Measurements from ENCODE around the gene SYCP2L. TPM values are rescaled to one million over a fixed set of nuclear protein-coding genes. Genes with fewer than 3 reads are reported as not detected.

The SYCP2L gene
- total and polyA plus RNA-seq, 2 of the 8 experiments (the other 6 are each of a cell fraction or from before 2014, with no cell fraction given): 1.7 to 4.2 TPM

GRCh38 chr6:10908228-10908627 lies 21.4 kb downstream of the SYCP2L start:
- WGBS, 2 experiments (ENCODE audit: extremely low coverage in 1 of 2, insufficient coverage in 1 of 2, insufficient read length in 1 of 2, insufficient replicate concordance in 2 of 2, low coverage in 1 of 2, low lambda C conversion rate in 2 of 2, missing lambda C conversion rate in 1 of 2): 88% methylated on average over 1 of the region's 1 CpG; no CpG with 5 or more reads in 1 of the 2 experiments
- H3K14ac ChIP-seq (ENCODE audit: insufficient read length): no peak overlapping the region
- CTCF ChIA-PET (ENCODE audit: partially characterized antibody): interaction anchor here (0.8 to 1.0 kb wide), 2 partner anchors 18 to 113 kb away, joined by 3 read pairs; no protein-coding TSS in a partner anchor
- H3K4me2 ChIP-seq (ENCODE audit: insufficient read depth in 1 of 2, low read depth in 2 of 2, low read length in 2 of 2): no peak overlapping the region
- no peak overlapping the region for H3K56ac ChIP-seq (replicated peaks; ENCODE audit: insufficient read length, low read depth, low read length)
- H2BK5ac ChIP-seq (ENCODE audit: low read depth, low read length): no peak overlapping the region
- H2BK15ac ChIP-seq (ENCODE audit: low read length): no peak overlapping the region
- H4K20me1 ChIP-seq (replicated peaks in 1 of 2; ENCODE audit: control insufficient read depth in 1 of 2, insufficient read depth in 2 of 2, low read length in 2 of 2): no peaks in the 10 kb centered on the region
- H2BK120ac ChIP-seq (replicated peaks; ENCODE audit: low read depth, low read length): no peak overlapping the region
- H4K5ac ChIP-seq (ENCODE audit: insufficient read length, low read depth, low read length): no peak overlapping the region
- FAIRE-seq: no peak
- no peak overlapping the region for H3K27ac ChIP-seq (ENCODE audit: low read depth, low read length)
- no peak overlapping the region for H4K91ac ChIP-seq (replicated peaks; ENCODE audit: insufficient read length, low read length)
- H3K27me3 ChIP-seq (replicated peaks in 1 of 4; ENCODE audit: control insufficient read depth in 3 of 4, extremely low read depth in 1 of 4, insufficient read depth in 3 of 4, low read length in 3 of 4): no peaks in the 10 kb centered on the region
- peaks cover 0 to 3% (median 0%) of the 10 kb centered on the region in 4 experiments; a peak in 1 of 8 replicates for H3K36me3 ChIP-seq (ENCODE audit: control insufficient read depth in 2 of 4, insufficient read depth in 4 of 4, low read length in 3 of 4)
- H3K18ac ChIP-seq (ENCODE audit: extremely low read depth, low read length): no peak overlapping the region
- H2AK5ac ChIP-seq (ENCODE audit: low read depth, low read length): no peak overlapping the region
- no peak overlapping the region for H4K8ac ChIP-seq (ENCODE audit: extremely low read depth, insufficient read depth, low read length)
- no peaks in the 10 kb centered on the region for H3K9me3 ChIP-seq (ENCODE audit: insufficient read depth in 2 of 2, low read depth in 1 of 2, low read length in 1 of 2)
- DNase-seq (ENCODE audit: low read depth in 1 of 2, low spot score in 2 of 2): no peak
- H3K4ac ChIP-seq (replicated peaks; ENCODE audit: insufficient read length, low read depth, low read length): no peak overlapping the region
- H3K23ac ChIP-seq (ENCODE audit: insufficient read length): no peak overlapping the region
- H2BK12ac ChIP-seq (ENCODE audit: low read depth, low read length): no peak overlapping the region
- H3K4me1 ChIP-seq (replicated peaks in 1 of 4; ENCODE audit: control insufficient read depth in 3 of 4, insufficient read depth in 4 of 4, low read length in 3 of 4): no peaks in the 10 kb centered on the region
- H3K79me2 ChIP-seq (ENCODE audit: control insufficient read depth in 1 of 2, insufficient read depth in 2 of 2, low read length in 2 of 2): no peaks in the 10 kb centered on the region
- no peak overlapping the region for H2BK20ac ChIP-seq (ENCODE audit: low read length)
- no peaks in the 10 kb centered on the region for H3K79me1 ChIP-seq (ENCODE audit: low read depth, low read length)
- H3K23me2 ChIP-seq (ENCODE audit: low read depth, low read length): no peaks in the 10 kb centered on the region
- no peak overlapping the region for H2AFZ ChIP-seq (ENCODE audit: low read length)
- no peak overlapping the region for H3K4me3 ChIP-seq (ENCODE audit: extremely low read depth in 1 of 4, insufficient read depth in 2 of 4, low read depth in 3 of 4, low read length in 4 of 4)
- H3K9ac ChIP-seq (replicated peaks in 1 of 4; ENCODE audit: extremely low read depth in 1 of 4, low read depth in 3 of 4, low read length in 3 of 4): no peak overlapping the region
- POLR2A ChIA-PET (ENCODE audit: partially characterized antibody): interaction anchor here (1.4 kb wide), 1 partner anchor 10 kb away, joined by 4 read pairs; no protein-coding TSS in a partner anchor
